ENCODE results near the gene HOXC11. TPM values are rescaled to one million over a fixed set of nuclear protein-coding genes. Genes with fewer than 3 reads are reported as not detected.

Gene HOXC11
- total RNA-seq, 2 donors from 2014 or later: not detected

- TF ChIP-seq CTCF (IDR thresholded peaks at IDR 0.05): no peak
- H3K27me3 ChIP-seq: peaks cover 42 to 61% of the 10 kb centered on the region in 2 donors
- H3K27ac ChIP-seq: no peak overlapping the region
Observed at GRCh38 chr12:53930591-53931255, 42.2 kb upstream of the HOXC11 start.

DNA sequence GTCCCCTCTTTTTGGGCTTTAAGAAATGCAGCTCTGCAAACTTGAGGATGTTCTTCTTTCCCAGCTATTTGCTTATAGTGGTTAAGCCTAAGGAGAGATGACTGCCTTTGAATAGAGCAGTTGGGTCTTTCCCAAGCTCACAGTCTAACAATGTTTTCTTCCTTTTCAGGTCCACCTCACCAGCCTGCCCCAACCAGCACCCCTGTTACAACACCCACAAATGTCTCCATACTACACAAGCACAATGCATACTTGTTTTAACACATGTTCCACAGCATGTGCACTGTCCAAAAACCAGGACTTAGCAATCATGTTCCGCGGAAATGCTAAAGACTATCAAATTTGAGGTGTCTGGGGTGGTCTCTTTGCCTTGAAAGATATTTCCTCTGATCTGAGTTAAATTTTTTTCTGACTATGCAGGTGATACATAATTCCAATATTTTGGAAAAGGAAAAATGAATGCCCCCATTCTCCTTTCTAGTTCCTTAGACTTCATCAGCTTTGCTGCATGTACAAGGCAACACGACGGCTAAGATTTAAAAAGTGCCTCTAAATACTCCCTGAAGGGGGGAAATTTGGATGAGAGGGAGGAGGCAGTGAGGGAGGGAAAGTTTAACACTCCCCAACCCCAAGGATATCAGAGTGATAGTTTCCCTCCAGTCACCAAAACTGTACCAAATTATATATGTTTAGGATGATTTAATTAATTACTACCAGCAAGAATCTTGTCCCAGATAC, 40.9 kb upstream of the HOXC11 start:
- Histone ChIP-seq H3K27me3 (peaks cover 44 to 67% of the 10 kb centered on the region in 2 donors), H3K4me1 (peaks cover 0 to 10% of the 10 kb centered on the region in 2 donors), H3K9me3 (no peaks in the 10 kb centered on the region), H3K27ac (no peak overlapping the region), H3K36me3 (no peaks in the 10 kb centered on the region), H3K4me3 (no peak overlapping the region)
- TF ChIP-seq CTCF (IDR thresholded peaks at IDR 0.05): no peak
- no peak for DNase-seq (ENCODE audit: low spot score)

More at GRCh38 chr12:53930591-53931255, 42.2 kb upstream of the HOXC11 start:
- H3K9me3 ChIP-seq: no peaks in the 10 kb centered on the region
- H3K36me3 ChIP-seq: no peaks in the 10 kb centered on the region
- H3K4me1 ChIP-seq: peaks cover 0 to 7% of the 10 kb centered on the region in 2 donors
- H3K4me3 ChIP-seq: no peak overlapping the region
- no peak for DNase-seq (ENCODE audit: low spot score)

DNA sequence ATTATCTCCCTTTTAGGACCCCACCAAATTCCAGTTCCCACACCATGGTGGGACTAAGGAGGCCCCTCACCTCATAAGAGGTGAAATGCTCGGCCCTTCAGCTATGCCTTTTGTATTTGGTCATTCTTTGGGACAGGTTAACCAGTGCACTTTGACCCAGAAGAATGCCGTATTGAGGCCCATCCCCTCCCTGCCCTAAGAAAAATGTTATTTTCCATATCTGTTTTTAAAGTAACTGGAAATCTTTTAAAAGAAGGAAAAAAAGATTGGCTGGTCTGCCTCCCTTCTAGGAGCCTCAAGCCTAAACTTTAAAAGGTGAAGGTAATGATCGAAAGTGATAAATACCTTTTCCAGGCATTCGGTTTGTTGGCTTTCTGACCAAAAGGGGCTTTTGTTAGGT, 40.0 kb upstream of the HOXC11 start:
- no peak for DNase-seq (ENCODE audit: low spot score)
- TF ChIP-seq CTCF (IDR thresholded peaks at IDR 0.05): no peak
- Histone ChIP-seq H3K36me3 (no peaks in the 10 kb centered on the region), H3K27me3 (peaks cover 47 to 68% of the 10 kb centered on the region in 2 donors), H3K4me3 (no peak overlapping the region), H3K9me3 (no peaks in the 10 kb centered on the region), H3K27ac (no peak overlapping the region), H3K4me1 (peaks cover 0 to 10% of the 10 kb centered on the region in 2 donors)

GRCh38 chr12:53935383-53936341, 37.3 kb upstream of the HOXC11 start:
- Histone ChIP-seq H3K9me3 (no peaks in the 10 kb centered on the region), H3K27me3 (peaks cover 59 to 73% of the 10 kb centered on the region in 2 donors), H3K4me3 (peak overlapping the region in 1 of 2 donors; percentile 3), H3K4me1 (peaks cover 0 to 27% of the 10 kb centered on the region in 2 donors), H3K27ac (no peak overlapping the region), H3K36me3 (no peaks in the 10 kb centered on the region)
- DNase-seq (ENCODE audit: low spot score): no peak
- TF ChIP-seq CTCF (IDR thresholded peaks at IDR 0.05): no peak

DNA sequence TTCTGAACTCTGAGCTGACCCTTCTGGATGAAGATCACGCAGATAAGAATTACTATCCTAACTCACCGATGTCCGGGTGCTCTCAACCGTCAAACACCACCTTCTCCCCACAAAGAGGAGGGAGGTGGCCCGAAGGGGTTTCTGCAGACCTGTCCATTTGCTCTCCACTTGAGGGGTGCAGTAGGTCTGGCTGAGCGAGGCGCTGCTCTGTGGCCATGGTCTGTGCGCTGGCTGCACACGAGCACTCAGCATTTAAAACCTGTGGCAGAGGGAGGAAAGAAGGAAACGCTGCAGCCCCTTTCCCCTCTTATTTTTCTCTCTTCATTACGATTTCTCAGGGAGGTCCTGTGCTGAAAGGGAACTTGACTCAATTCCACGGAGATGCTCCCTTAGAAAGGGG, 35.8 kb upstream of the HOXC11 start:
- TF ChIP-seq CTCF (IDR thresholded peaks at IDR 0.05): no peak
- Histone ChIP-seq H3K4me1 (peaks cover 0 to 27% of the 10 kb centered on the region in 2 donors), H3K27me3 (peaks cover 50 to 72% of the 10 kb centered on the region in 2 donors), H3K9me3 (no peaks in the 10 kb centered on the region), H3K36me3 (no peaks in the 10 kb centered on the region), H3K4me3 (no peak overlapping the region), H3K27ac (no peak overlapping the region)
- no peak for DNase-seq (ENCODE audit: low spot score)

All from right atrium auricular region (tissue), 2 donors.